GM21515 (cell line): ENCODE measurements around the gene PRPF4.

ENCODE experiments used
- ATAC-seq: cut with Tn5 transposase; IDR thresholded peaks from one replicate; pipeline ENCODE4 v1.9.1; 2021; ENCODE audit not compliant: unreplicated experiment

The PRPF4 gene

DNA sequence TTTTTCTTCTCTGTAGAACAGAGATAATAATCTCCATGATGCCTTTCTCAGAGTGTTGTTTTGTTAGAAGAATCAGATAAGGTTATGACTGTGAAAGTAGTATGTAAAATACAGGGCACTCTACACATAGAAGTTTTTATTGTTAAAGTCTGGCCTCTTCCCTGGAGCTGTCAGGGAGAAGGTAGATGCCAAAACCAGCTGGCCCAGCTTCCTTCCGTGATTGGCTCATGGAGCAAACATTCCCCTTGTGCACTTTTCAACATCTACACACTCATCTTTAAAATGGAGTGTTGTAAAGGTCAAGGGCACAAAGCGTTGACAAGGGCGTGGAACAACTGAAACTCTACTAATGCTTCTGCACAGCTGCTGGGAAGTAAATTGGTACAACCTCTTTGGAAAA is 35.1 kb downstream of the PRPF4 start:
- no peak for ATAC-seq

GRCh38 chr9:113311961-113312360 is 36.5 kb downstream of the PRPF4 start:
- ATAC-seq: no peak

GRCh38 chr9:113313261-113313660 is 37.8 kb downstream of the PRPF4 start:
- ATAC-seq: no peak

GRCh38 chr9:113315231-113315630 is 39.8 kb downstream of the PRPF4 start:
- ATAC-seq: no peak

- ATAC-seq: no peak
Measured at GRCh38 chr9:113316030-113316429, 40.6 kb downstream of the PRPF4 start.

DNA sequence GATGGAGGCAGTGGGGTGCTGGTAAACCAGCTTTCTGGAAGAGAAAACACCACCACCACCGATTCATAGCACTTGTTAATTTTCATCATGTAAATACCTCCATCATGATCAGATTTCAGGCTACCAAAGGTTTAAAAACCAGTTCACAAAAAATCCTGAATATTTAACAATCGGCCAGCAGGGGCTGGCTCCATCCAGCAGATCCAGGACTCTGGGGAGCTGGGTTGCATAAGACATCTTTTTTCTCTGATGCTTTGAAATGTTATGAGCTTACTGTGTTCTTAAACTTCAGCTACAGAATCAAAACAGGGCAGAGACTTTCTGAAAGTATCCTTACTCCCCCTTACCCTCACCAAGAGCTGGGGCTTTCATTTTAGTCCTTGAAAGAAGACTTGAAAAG is 42.3 kb downstream of the PRPF4 start:
- ATAC-seq: no peak

- no peak for ATAC-seq
Measured at GRCh38 chr9:113319054-113319453, 43.6 kb downstream of the PRPF4 start.

GRCh38 chr9:113320051-113320450 is 44.6 kb downstream of the PRPF4 start:
- ATAC-seq: no peak

GRCh38 chr9:113322671-113323070 is 47.2 kb downstream of the PRPF4 start:
- ATAC-seq: no peak

DNA sequence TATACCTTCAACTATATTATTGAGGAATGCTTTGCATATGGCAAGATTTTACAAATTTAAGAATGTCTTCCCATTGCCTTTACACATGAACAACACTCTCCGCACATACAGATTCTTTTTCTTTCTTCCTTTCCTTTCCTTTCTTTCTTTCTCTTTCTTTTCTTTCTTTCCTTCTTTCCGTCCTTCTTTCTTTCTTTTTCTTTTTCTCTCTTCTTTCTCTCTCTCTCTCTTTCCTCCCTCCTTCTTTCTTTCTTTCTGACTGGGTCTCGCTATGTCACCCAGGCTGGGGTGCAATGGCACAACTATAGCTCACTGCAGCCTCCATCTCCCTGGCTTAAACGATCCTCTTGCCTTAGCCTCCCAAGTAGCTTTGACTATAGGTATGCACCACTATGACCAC is 50.8 kb downstream of the PRPF4 start:
- ATAC-seq: no peak

DNA sequence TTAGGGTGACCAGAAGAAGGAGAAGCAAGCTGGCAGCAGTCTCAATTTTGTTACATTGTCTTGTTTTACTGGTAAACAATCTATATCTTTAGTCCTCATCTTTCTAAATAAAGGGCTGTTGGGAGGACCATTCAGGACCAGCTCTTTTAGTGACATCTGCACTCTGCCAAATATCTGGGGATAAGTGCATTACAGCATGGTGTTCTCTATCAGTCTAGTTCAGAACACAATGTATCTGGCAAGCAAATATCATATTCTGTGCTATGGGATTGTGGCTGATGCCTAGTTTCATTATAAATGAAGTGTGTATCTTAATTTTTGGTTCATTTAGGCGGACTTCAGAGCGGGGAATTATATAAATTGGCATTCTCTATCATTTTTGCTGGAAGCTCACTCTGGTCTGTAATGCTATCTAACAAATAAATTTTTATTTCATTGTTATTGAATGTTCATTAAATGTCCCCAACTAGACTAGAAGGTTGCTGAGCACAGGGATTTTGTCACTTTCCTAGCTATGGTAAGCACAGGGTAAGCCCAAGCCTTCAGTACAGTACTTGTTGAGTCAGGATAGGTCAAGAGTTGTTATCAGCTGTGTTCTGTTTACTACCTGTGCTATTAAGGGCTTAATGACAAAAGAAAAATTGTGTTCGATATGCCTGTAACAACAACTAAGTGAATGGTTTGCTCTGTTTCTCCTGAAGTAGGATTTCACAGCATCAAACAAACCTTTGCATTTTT is 52.8 kb downstream of the PRPF4 start:
- no peak for ATAC-seq

GRCh38 chr9:113331780-113332179 is 56.3 kb downstream of the PRPF4 start:
- no peak for ATAC-seq

DNA sequence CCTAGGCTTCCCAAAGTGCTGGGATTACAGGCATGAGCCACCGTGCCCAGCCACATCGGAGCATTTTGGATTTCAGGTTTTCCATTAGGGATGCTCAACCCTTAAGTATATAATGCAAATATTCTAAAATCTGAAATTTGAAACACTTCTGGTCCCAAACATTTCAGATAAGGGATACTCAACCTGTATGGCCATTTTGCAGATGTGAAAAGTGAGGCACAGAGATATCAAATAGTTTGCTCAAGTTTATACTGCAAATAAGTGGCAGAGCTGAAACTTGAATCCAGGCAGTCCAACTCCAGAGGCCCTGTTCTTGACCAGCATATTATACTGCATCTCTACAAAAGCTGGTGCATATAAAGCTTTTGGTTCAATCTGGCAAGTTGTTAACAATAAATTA is 62.3 kb downstream of the PRPF4 start:
- ATAC-seq: no peak

DNA sequence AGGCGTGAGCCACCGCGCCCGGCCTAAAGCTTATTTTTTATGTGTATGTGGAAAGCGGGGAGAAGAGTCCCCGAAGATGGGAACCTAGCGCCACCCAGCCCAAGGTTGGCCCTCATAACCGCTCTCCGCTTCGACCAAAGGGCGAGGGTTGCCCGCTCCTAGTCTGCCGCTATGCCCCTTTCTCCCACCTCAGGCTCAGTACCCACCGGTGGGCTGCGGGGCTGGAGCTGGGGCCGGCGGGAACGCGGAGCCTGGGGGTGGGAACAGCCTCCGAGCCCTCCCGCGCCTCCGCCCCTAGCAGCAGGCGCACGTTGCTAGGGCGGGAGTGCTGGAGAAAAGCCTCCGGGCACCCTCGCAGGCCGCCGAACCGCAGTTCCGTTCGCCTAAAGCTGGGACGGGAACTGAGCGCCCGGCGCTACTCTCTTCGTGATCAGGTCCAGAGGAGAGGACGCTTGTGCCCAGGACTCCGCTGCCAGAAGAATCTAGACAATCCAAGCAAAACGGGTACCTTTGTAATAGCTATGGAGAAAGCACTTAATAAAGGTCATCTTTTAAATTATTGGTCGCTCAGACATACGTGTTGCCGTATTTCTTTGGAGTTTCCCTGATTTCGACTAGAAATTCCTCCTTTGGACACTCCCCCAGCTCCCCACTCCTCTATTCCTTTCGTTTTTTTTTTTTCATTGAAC is 64.7 kb downstream of the PRPF4 start, which contains the start of gene WDR31:
Gene WDR31, minus strand, starts transcription at position 265 of the 689 bp plus-strand sequence. CDS start 8,253 bp downstream, outside the sequence.
- ATAC-seq: peak; percentile 100

DNA sequence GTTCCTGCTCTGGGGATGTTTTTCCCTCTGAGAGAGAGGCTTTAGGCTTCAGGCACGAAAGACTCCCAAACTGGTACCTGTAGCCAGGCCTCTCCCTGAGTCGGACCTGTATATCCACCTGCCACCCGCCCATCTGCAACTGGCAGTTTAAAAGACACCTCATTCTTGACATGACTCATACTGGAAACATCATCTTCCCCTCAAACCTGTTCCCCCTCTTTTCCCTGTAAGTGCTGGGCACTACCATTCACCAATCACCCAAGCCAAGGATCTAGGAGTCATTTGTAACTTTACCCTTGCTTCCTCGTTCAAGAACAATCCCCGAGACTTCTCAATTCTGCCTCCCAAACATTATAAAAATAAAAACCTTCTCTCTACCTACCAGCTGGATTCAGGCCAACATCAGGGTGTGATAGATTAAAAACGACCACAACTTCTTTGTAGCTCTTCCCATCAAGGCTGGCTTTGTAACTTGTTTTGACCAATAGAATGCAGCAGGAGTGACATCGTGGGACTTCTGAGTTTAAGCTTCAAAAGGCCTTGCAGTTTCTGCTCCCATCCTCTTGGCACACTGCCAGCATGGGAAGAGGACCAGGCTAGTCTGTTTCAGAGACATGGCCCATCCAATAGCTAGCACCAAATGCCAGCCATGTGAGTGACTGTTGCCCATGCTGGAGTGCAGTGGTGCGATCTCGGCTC is 66.4 kb downstream of the PRPF4 start:
- ATAC-seq: no peak
